BLaER1 treated with 17β-estradiol and CSF1 and Interleukin-3, amounts not matched to agents 10 nM and 100 nM (cell line): ENCODE measurements around the gene PIP5KL1.
"Not testable (repeated sequence)": the region's sequence is repeated elsewhere in the genome, so short reads cannot be mapped to it uniquely, and the experiment has no call there.

Source experiments
- H3K27ac ChIP-seq, 11 experiments: shearing (Covaris generic); formaldehyde crosslinking; 2 replicates each; pipeline ENCODE4 v1.8.1; 2022
- H3K27me3 ChIP-seq, 11 experiments: shearing (Covaris generic); formaldehyde crosslinking; 2 replicates each; pipeline ENCODE4 v1.8.1; 2022
- H3K36me3 ChIP-seq, 11 experiments: shearing (Covaris generic); formaldehyde crosslinking; 2 replicates each; pipeline ENCODE4 v1.8.1; 2022
- H3K4me1 ChIP-seq, 10 experiments: shearing (Covaris generic); formaldehyde crosslinking; 2 replicates each; pipeline ENCODE4 v1.8.1; 2022
- H3K4me2 ChIP-seq, 11 experiments: shearing (Covaris generic); formaldehyde crosslinking; 2 replicates each; pipeline ENCODE4 v1.8.1; 2022
- H3K4me3 ChIP-seq, 10 experiments: shearing (Covaris generic); formaldehyde crosslinking; 2 replicates each; pipeline ENCODE4 v1.8.1; 2022
- H3K9ac ChIP-seq, 11 experiments: shearing (Covaris generic); formaldehyde crosslinking; 2 replicates each; pipeline ENCODE4 v1.8.1; 2022
- H3K9me3 ChIP-seq, 11 experiments: shearing (Covaris generic); formaldehyde crosslinking; replicated peaks in 1 of 11; 2 replicates each; pipeline ENCODE4 v1.8.1; 2022
- H4K20me1 ChIP-seq, 11 experiments: shearing (Covaris generic); formaldehyde crosslinking; 2 replicates each; pipeline ENCODE4 v1.8.1; 2022
- Cebpa-rat ChIP-seq, 11 experiments: shearing (Covaris generic); IDR thresholded peaks; 2 replicates each; pipeline ENCODE4 v1.8.1; 2022

Gene PIP5KL1

GRCh38 chr9:127886401-127886972 lies 44.1 kb downstream of the PIP5KL1 start:
- Histone ChIP-seq H3K27ac (peak overlapping the region in 7 of 11 experiments; percentile 43 to 80 (median 73); a peak in 12 of 22 replicates), H3K4me1 (peaks cover 81 to 89% (median 86%) of the 10 kb centered on the region in 10 experiments), H3K4me2 (peak overlapping the region; percentile 72 to 94 (median 87)), H3K9me3 (no peaks in the 10 kb centered on the region), H3K36me3 (peaks cover 27 to 55% (median 44%) of the 10 kb centered on the region in 11 experiments), H4K20me1 (peaks cover 0 to 49% (median 0%) of the 10 kb centered on the region in 11 experiments; a peak in 7 of 22 replicates), H3K27me3 (no peaks in the 10 kb centered on the region), H3K9ac (peak overlapping the region in 10 of 11 experiments; percentile 21 to 75 (median 64); a peak in 16 of 22 replicates), H3K4me3 (peak overlapping the region in 1 of 10 experiments; percentile 7; a peak in 1 of 20 replicates)
- no peak for TF ChIP-seq Cebpa-rat (IDR thresholded peaks at IDR 0.05)

- Histone ChIP-seq H3K9ac (peak overlapping the region; percentile 21 to 75 (median 62)), H3K27ac (peak overlapping the region in 9 of 11 experiments; percentile 32 to 80 (median 69); a peak in 17 of 22 replicates), H4K20me1 (peaks cover 0 to 44% (median 0%) of the 10 kb centered on the region in 11 experiments; a peak in 7 of 22 replicates), H3K4me1 (peaks cover 86 to 95% (median 92%) of the 10 kb centered on the region in 10 experiments), H3K4me2 (peak overlapping the region; percentile 72 to 94 (median 87)), H3K36me3 (peaks cover 19 to 48% (median 37%) of the 10 kb centered on the region in 11 experiments), H3K4me3 (peak overlapping the region in 3 of 10 experiments; percentile 1 to 30 (median 10); a peak in 2 of 20 replicates), H3K27me3 (no peaks in the 10 kb centered on the region), H3K9me3 (no peaks in the 10 kb centered on the region)
- TF ChIP-seq Cebpa-rat (IDR thresholded peaks at IDR 0.05) = no peak
Observed at GRCh38 chr9:127885508-127886281, 44.9 kb downstream of the PIP5KL1 start.

- Histone ChIP-seq H3K27ac (peak overlapping the region in 9 of 11 experiments; percentile 32 to 80 (median 69); a peak in 18 of 22 replicates), H3K36me3 (peaks cover 13 to 41% (median 31%) of the 10 kb centered on the region in 11 experiments), H3K27me3 (no peaks in the 10 kb centered on the region), H4K20me1 (peaks cover 0 to 37% (median 0%) of the 10 kb centered on the region in 11 experiments; a peak in 7 of 22 replicates), H3K4me2 (peak overlapping the region; percentile 72 to 94 (median 87)), H3K9ac (peak overlapping the region; percentile 21 to 75 (median 62); a peak in 20 of 22 replicates), H3K9me3 (no peaks in the 10 kb centered on the region), H3K4me1 (peaks cover 86 to 98% (median 95%) of the 10 kb centered on the region in 10 experiments), H3K4me3 (peak overlapping the region in 3 of 10 experiments; percentile 1 to 30 (median 10); a peak in 2 of 20 replicates)
- no peak for TF ChIP-seq Cebpa-rat (IDR thresholded peaks at IDR 0.05)
Observed at GRCh38 chr9:127884976-127885490, 45.5 kb downstream of the PIP5KL1 start.

DNA sequence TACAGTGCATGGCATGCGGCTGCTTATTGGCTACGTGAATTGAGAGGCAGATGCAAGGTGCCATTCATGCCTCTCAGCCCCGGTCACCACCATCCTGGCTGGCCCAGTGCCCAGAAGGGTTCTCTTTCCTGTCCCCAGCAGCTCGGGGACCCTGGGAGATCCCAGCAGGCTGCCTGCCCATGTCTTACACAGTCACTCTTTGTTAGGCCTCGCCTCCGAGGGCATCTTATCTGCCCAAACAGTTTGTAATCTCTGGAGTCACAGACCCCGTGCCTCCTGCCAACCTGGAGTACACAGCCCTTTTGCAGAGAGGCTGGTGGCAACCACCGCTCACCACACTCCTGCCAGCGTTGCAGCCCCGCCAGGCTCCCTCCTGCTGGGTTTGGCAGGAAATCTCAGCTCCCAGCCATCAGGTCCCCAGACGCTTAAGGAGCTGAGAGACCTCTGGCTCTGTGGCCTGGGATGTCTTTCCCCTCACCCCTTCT lies 46.1 kb downstream of the PIP5KL1 start:
- H3K9ac ChIP-seq = peak overlapping the region; percentile 21 to 75 (median 62); a peak in 19 of 22 replicates
- peak overlapping the region in 9 of 11 experiments; percentile 32 to 80 (median 69); a peak in 18 of 22 replicates for H3K27ac ChIP-seq
- no peaks in the 10 kb centered on the region for H3K9me3 ChIP-seq
- peaks cover 83 to 99% (median 95%) of the 10 kb centered on the region in 10 experiments for H3K4me1 ChIP-seq
- H3K4me2 ChIP-seq = peak overlapping the region; percentile 72 to 94 (median 87)
- peak overlapping the region in 3 of 10 experiments; percentile 1 to 30 (median 10); a peak in 2 of 20 replicates for H3K4me3 ChIP-seq
- H3K36me3 ChIP-seq = peaks cover 9 to 36% (median 26%) of the 10 kb centered on the region in 11 experiments; a peak in 21 of 22 replicates
- no peak for TF ChIP-seq Cebpa-rat (IDR thresholded peaks at IDR 0.05)
- peaks cover 0 to 35% (median 0%) of the 10 kb centered on the region in 11 experiments; a peak in 5 of 22 replicates for H4K20me1 ChIP-seq
- no peaks in the 10 kb centered on the region for H3K27me3 ChIP-seq

DNA sequence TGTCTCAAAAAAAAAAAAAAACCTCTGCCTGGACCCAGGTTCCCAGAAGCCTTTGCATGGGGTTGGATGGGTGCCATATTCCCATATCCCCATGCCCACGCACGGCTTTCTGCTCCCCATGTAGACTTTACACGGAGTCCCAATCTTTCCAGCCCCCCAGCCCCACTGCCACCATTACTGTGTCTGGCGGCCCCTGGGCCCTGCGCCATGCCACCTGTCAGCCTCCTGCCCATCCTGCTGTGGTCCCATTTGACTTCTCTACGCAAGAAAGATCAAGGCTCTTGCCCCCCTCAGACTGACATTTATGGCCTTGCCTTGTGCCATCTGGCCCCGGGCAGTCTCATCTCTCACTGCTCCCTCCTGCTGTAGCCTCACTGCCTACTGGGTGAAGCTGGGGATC lies 46.6 kb downstream of the PIP5KL1 start:
- Histone ChIP-seq H3K9ac (peak overlapping the region in 8 of 11 experiments; percentile 53 to 75 (median 68); a peak in 12 of 22 replicates), H4K20me1 (peaks cover 0 to 35% (median 0%) of the 10 kb centered on the region in 11 experiments; a peak in 5 of 22 replicates), H3K27me3 (peaks cover 0 to 2% (median 0%) of the 10 kb centered on the region in 11 experiments; a peak in 5 of 22 replicates), H3K27ac (peak overlapping the region in 9 of 11 experiments; percentile 32 to 80 (median 69); a peak in 17 of 22 replicates), H3K9me3 (no peaks in the 10 kb centered on the region), H3K4me3 (0 out of 20 replicates have a peak overlapping the region, but pooled peaks of 2 of the 10 experiments have one; percentile 1 to 30), H3K36me3 (peaks cover 9 to 32% (median 20%) of the 10 kb centered on the region in 11 experiments; a peak in 21 of 22 replicates), H3K4me2 (peak overlapping the region; percentile 72 to 94 (median 87)), H3K4me1 (peaks cover 83 to 99% (median 95%) of the 10 kb centered on the region in 10 experiments)
- no peak for TF ChIP-seq Cebpa-rat (IDR thresholded peaks at IDR 0.05)

DNA sequence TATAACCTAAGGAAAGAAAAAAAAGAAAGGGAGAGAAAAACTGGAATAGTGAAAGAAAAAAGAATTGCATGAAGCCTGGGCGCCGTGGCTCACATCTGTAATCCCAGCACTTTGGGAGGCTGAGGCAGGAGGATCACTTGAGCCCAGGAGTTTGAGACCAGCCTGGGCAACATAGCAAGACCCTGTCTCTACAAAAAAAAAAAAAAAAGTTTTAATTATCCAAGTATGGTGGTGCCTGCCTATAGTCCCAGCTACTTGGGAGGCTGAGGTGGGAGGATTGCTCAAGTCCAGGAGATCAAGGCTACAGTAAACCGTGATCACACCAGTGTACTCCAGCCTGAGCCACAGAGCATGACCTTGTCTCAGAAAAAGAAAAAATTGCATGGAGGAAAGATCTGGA lies 48.9 kb downstream of the PIP5KL1 start:
- Histone ChIP-seq H4K20me1 (peaks cover 0 to 45% (median 0%) of the 10 kb centered on the region in 11 experiments; a peak in 5 of 22 replicates), H3K4me2 (peak overlapping the region in 7 of 11 experiments; percentile 16 to 94 (median 87); a peak in 10 of 22 replicates), H3K27me3 (peaks cover 19 to 24% (median 21%) of the 10 kb centered on the region in 11 experiments), H3K27ac (peak overlapping the region in 3 of 11 experiments; percentile 73 to 80 (median 79); a peak in 3 of 22 replicates), H3K9ac (0 out of 22 replicates have a peak overlapping the region, but pooled peaks of 1 of the 11 experiments have one; percentile 44), H3K4me1 (peaks cover 82 to 98% (median 94%) of the 10 kb centered on the region in 10 experiments)
- H3K4me3 ChIP-seq, H3K9me3 ChIP-seq, H3K36me3 ChIP-seq: not testable (repeated sequence)

DNA sequence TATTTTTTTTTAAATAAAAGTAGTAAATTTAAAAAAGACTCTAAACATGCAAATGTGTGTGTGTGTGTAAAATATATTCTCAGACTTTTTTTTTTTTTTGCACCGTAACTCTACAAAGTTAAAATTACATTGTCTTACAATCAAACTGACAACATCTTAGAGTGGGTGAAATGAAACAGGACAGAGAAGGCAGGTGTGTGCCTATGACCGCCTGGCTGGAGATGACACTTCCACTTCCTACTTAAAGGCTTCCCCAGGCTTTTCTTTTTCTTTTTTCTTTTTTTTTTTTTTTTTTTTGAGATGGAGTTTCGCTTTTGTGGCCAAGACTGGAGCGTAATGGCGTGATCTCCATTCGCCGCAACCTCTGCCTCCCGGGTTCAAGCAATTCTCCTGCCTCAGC lies 50.4 kb downstream of the PIP5KL1 start:
- TF ChIP-seq Cebpa-rat (IDR thresholded peaks at IDR 0.05) = no peak
- H4K20me1 ChIP-seq = peaks cover 0 to 40% (median 0%) of the 10 kb centered on the region in 11 experiments; a peak in 5 of 22 replicates
- peaks cover 20 to 29% (median 24%) of the 10 kb centered on the region in 11 experiments for H3K27me3 ChIP-seq
- H3K4me3 ChIP-seq = no peak overlapping the region
- H3K4me1 ChIP-seq = peaks cover 69 to 98% (median 93%) of the 10 kb centered on the region in 10 experiments
- H3K36me3 ChIP-seq = no peaks in the 10 kb centered on the region
- no peak overlapping the region for H3K27ac ChIP-seq
- H3K9me3 ChIP-seq = no peaks in the 10 kb centered on the region
- peak overlapping the region; percentile 33 to 73 (median 49); a peak in 20 of 22 replicates for H3K4me2 ChIP-seq
- no peak overlapping the region for H3K9ac ChIP-seq
